ENCODE results near the gene ESYT3.

GRCh38 chr3:138460536-138461205 is 26.3 kb downstream of the ESYT3 start:
- no peak for TF ChIP-seq CTCF (IDR thresholded peaks at IDR 0.05)
- no peak for TF ChIP-seq POLR2A (IDR thresholded peaks at IDR 0.05)
